Activated CD8-positive, alpha-beta T cell treated with anti-CD3 and anti-CD28 coated beads for 36 hours (primary cell): ENCODE results near the gene ZNF692. TPM values are rescaled to one million over a fixed set of nuclear protein-coding genes. Genes with fewer than 3 reads are reported as not detected.

Source experiments
- ATAC-seq: fragments of 200-7000 bp; cut with Tn5 transposase; one replicate; pipeline ENCODE4 v1.10.0; 2021; ENCODE audit warnings: mild to moderate bottlenecking, moderate library complexity
- CTCF ChIA-PET: fragments of 350-600 bp; sonication (Branson Sonifier 250); formaldehyde crosslinking; loops from one replicate; lab custom pipeline; 2021; ENCODE audit warnings: antibody characterized with exemption; lab: Charles Lee
- POLR2A ChIA-PET: fragments of 350-600 bp; sonication (Branson Sonifier 250); formaldehyde crosslinking; loops from one replicate; lab custom pipeline; 2021; ENCODE audit warnings: antibody characterized with exemption; lab: Charles Lee
- DNase-seq: peaks from one replicate; pipeline ENCODE4 v3.0.0-alpha.2; 2020
- H3K27ac Mint-ChIP-seq: one replicate; pipeline ENCODE4 v1.8.0; 2021; ENCODE audit warnings: mild to moderate bottlenecking, mixed read lengths
- H3K27me3 Mint-ChIP-seq: one replicate; pipeline ENCODE4 v1.8.0; 2021; ENCODE audit warnings: mixed read lengths
- H3K36me3 Mint-ChIP-seq: one replicate; pipeline ENCODE4 v1.8.0; 2021; ENCODE audit warnings: low read depth, mixed read lengths
- H3K4me1 Mint-ChIP-seq: one replicate; pipeline ENCODE4 v1.8.0; 2021; ENCODE audit warnings: low read depth, mixed read lengths
- H3K4me3 Mint-ChIP-seq: one replicate; pipeline ENCODE4 v1.8.0; 2021; ENCODE audit warnings: mild to moderate bottlenecking, moderate library complexity, mixed read lengths
- H3K9me3 Mint-ChIP-seq: one replicate; pipeline ENCODE4 v1.8.0; 2021; ENCODE audit warnings: mixed read lengths
- intact Hi-C: fragments of 100-400 bp; cut with micrococcal nuclease; formaldehyde crosslinking; loops from one replicate; pipeline ENCODE4 v1.10.0; 2022
- total RNA-seq, 2 experiments: library from RNA; stranded (reverse); gene quantifications; one replicate each; pipeline ENCODE4 v1.2.3, GENCODE V29; 2021
- TF ChIP-seq, protein P1 (sequence below): fragments of 200-600 bp; IDR thresholded peaks from one replicate; pipeline ENCODE4 v1.8.0; 2022; ENCODE audit warnings: antibody characterized with exemption, mild to moderate bottlenecking

ZNF692 gene
- total RNA-seq, 2 experiments from 2014 or later: 80.8 to 85.6 TPM

DNA sequence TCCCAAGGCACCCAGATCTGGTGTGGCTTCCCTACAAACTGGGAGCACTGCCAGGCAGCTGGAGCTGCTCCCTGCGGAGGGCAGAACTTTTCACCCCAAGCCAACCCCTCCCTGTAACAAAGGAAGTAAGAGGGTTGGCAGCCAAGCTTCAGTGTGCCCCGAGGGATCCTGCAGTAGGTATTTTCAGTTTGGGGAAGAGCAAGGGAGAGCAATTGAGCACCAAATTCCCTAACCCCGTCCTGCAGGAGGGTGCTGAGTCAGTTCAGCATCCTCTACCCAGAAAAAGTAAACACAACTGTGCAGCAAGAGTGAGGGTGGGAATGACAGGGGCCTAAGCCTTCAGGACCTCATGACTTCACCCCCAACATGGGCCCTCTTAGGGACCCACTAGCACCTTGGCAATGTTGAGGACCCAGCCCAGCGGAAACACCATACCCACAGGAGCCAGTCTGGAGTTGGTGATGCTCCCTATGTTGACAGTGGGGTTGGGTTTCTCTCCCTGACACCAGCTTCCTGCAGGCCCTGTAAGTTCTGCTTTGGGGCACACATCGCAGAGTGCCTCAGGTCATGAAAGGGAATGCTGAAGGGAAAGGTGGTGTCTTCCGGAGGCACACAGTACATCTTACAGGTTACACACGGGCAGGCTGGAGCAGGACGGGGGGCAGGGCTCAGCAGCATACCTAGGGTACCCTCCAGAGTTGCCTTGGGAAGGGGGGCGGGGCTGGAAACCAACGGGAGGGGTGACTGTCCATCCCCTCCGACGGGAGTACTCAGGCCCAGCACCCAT, 48.0 kb downstream of the ZNF692 start:
- no peaks in the 10 kb centered on the region for H3K9me3 Mint-ChIP-seq
- ATAC-seq: no peak
- no peak overlapping the region for H3K4me3 Mint-ChIP-seq
- TF ChIP-seq, protein P1, sequence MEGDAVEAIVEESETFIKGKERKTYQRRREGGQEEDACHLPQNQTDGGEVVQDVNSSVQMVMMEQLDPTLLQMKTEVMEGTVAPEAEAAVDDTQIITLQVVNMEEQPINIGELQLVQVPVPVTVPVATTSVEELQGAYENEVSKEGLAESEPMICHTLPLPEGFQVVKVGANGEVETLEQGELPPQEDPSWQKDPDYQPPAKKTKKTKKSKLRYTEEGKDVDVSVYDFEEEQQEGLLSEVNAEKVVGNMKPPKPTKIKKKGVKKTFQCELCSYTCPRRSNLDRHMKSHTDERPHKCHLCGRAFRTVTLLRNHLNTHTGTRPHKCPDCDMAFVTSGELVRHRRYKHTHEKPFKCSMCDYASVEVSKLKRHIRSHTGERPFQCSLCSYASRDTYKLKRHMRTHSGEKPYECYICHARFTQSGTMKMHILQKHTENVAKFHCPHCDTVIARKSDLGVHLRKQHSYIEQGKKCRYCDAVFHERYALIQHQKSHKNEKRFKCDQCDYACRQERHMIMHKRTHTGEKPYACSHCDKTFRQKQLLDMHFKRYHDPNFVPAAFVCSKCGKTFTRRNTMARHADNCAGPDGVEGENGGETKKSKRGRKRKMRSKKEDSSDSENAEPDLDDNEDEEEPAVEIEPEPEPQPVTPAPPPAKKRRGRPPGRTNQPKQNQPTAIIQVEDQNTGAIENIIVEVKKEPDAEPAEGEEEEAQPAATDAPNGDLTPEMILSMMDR: no peak
- H3K36me3 Mint-ChIP-seq: peaks cover 25% of the 10 kb centered on the region
- no peaks in the 10 kb centered on the region for H3K4me1 Mint-ChIP-seq
- H3K27ac Mint-ChIP-seq: no peak overlapping the region
- POLR2A ChIA-PET: no interaction called here
- intact Hi-C loops: no loop called here
- CTCF ChIA-PET: interaction anchor here (1.2 to 7.5 kb wide), 2 partner anchors 116 to 190 kb away, joined by 3 to 89 read pairs; no protein-coding TSS in a partner anchor
- H3K27me3 Mint-ChIP-seq: no peaks in the 10 kb centered on the region
- no peak for DNase-seq

DNA sequence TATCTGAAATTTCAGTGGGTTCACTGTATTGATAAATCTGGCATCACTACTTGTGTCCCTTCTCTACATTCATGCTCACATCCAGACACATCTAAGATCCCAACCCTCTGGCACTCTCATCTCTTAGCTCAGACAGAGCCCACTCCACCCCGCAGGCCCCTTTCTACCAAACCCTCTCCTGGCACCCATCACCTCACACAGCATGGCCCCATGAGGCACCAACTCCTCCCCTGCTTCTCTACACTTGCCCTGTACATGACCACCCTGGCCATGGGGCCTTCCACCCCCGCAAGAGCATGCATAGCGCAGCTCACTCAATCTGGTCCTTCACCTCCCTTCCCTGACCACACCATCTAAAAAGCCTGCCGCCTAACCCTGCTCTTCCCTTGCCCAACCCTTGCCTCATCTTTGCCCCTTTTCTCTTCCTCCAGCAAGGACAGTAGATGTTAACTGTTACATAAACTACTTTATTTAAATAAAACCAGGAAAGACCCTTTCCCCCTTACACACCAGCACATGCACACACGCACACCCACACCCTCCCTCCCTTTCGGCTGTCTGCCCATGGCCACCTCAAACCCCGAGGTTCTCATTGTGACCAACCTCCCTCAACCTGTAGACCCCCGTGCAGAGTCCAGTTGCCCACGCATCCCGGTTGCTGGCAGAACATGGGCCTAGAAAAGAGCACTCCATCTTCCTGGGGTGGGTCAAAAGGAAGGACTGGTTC, 48.7 kb downstream of the ZNF692 start:
- Mint-ChIP-seq H3K4me3 (no peak overlapping the region), H3K27me3 (peaks cover 3% of the 10 kb centered on the region), H3K27ac (peak overlapping the region; percentile 26), H3K9me3 (no peaks in the 10 kb centered on the region), H3K4me1 (peaks cover 3% of the 10 kb centered on the region), H3K36me3 (peaks cover 23% of the 10 kb centered on the region)
- intact Hi-C loops: no loop called here
- ATAC-seq: no peak
- ChIA-PET CTCF (interaction anchor here (1.2 to 7.5 kb wide), 2 partner anchors 116 to 190 kb away, joined by 3 to 89 read pairs; no protein-coding TSS in a partner anchor), POLR2A (no interaction called here)
- TF ChIP-seq, protein P1: no peak
- DNase-seq: no peak

DNA sequence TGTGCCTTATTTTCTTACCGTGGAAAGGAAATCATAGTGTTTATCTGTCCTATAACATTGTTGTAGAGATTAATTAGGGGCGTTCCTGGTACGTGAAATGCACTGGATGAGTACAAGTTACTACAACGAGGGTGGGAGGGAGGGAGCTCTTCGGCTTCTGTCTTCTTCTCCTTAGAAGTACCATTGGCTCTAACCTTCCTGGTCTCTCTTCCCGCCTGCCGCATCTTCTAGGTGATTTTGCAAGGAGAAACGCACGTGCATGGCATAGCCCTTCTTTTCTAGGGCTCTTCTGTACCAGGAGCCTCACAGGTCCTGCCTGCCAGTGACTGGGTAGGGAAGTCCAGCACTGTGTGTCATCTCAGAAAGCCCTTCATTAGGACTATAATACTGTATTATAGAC, 50.0 kb downstream of the ZNF692 start:
- H3K4me3 Mint-ChIP-seq: no peak overlapping the region
- no peak for ATAC-seq
- H3K36me3 Mint-ChIP-seq: peaks cover 16% of the 10 kb centered on the region
- TF ChIP-seq, protein P1: no peak
- DNase-seq: no peak
- no peak overlapping the region for H3K27ac Mint-ChIP-seq
- H3K9me3 Mint-ChIP-seq: no peaks in the 10 kb centered on the region
- H3K27me3 Mint-ChIP-seq: peaks cover 6% of the 10 kb centered on the region
- intact Hi-C loops: no loop called here
- CTCF ChIA-PET: interaction anchor here (7.5 kb wide), 1 partner anchor 188 kb away, joined by 89 read pairs; no protein-coding TSS in a partner anchor
- POLR2A ChIA-PET: no interaction called here
- peaks cover 11% of the 10 kb centered on the region for H3K4me1 Mint-ChIP-seq

GRCh38 chr1:248807067-248807737, 51.7 kb downstream of the ZNF692 start:
- H3K36me3 Mint-ChIP-seq: peaks cover 5% of the 10 kb centered on the region
- intact Hi-C loops: loop anchor here (2.0 kb wide), 1 partner anchor 402 kb away; no protein-coding TSS in a partner anchor
- ATAC-seq (peak; percentile 92), DNase-seq (peak; percentile 66)
- TF ChIP-seq, protein P1: peak; percentile 91
- ChIA-PET POLR2A (interaction anchor here (0.6 kb wide), 1 partner anchor 52 kb away, joined by 3 read pairs; no protein-coding TSS in a partner anchor), CTCF (interaction anchor here (0.9 to 7.5 kb wide), 18 partner anchors 9 to 564 kb away, joined by 3 to 89 read pairs (median 5); no protein-coding TSS in a partner anchor)
- no peak overlapping the region for H3K4me3 Mint-ChIP-seq
- peaks cover 10% of the 10 kb centered on the region for H3K27me3 Mint-ChIP-seq
- H3K27ac Mint-ChIP-seq: no peak overlapping the region
- H3K4me1 Mint-ChIP-seq: peaks cover 11% of the 10 kb centered on the region
- no peaks in the 10 kb centered on the region for H3K9me3 Mint-ChIP-seq
